ENCODE results near the gene LRIG1.

DNA sequence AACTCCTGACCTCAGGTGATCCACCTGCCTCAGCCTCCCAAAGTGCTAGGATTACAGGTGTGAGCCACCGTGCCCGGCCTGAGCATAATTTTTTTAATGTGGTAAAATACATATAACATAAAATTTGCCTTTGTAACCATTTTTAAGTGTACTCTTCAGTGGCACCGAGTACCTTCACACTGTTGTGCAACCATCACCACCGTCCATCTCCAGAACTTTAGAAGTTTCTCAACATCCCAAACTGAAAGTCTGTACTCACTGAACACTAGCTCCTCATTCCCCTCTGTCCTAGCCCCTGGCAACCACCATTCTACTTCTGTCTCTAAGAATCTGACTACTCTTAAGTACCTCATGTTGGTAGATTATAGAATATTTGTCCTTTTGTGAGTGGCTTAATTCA is 35.2 kb downstream of the LRIG1 start:
- TF ChIP-seq, protein P1, sequence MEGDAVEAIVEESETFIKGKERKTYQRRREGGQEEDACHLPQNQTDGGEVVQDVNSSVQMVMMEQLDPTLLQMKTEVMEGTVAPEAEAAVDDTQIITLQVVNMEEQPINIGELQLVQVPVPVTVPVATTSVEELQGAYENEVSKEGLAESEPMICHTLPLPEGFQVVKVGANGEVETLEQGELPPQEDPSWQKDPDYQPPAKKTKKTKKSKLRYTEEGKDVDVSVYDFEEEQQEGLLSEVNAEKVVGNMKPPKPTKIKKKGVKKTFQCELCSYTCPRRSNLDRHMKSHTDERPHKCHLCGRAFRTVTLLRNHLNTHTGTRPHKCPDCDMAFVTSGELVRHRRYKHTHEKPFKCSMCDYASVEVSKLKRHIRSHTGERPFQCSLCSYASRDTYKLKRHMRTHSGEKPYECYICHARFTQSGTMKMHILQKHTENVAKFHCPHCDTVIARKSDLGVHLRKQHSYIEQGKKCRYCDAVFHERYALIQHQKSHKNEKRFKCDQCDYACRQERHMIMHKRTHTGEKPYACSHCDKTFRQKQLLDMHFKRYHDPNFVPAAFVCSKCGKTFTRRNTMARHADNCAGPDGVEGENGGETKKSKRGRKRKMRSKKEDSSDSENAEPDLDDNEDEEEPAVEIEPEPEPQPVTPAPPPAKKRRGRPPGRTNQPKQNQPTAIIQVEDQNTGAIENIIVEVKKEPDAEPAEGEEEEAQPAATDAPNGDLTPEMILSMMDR (IDR thresholded peaks at IDR 0.05; ENCODE audit: low read depth, low read length, poor library complexity, severe bottlenecking): no peak
- TF ChIP-seq EZH2phosphoT487 (IDR thresholded peaks at IDR 0.05; ENCODE audit: borderline replicate concordance, low read length): no peak
